ENCODE results near the gene ADGRV1.

The ADGRV1 gene

DNA sequence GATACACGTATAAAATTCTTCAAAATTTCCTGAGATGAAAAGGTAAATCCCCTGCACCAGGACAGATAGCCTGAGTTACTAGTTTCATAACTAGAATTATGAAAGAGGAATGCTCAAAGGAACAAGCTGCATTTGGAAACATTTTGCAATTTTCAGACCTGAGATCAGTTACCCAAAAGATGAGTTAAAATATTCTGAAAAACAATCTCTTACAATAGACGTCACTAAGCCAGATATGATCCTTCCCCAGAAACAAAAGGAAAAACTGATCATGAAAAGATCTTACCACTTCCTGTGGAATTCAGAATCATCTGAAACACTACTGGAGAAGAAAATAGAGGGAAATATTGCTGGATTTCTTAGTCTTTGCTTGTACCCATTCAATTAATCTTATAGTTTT, 619.9 kb downstream of the ADGRV1 start:
- peaks cover 19% of the 10 kb centered on the region for H3K4me1 ChIP-seq
- H3K27me3 ChIP-seq = no peaks in the 10 kb centered on the region
- no peak for TF ChIP-seq Cebpa-rat (IDR thresholded peaks at IDR 0.05)
- no peaks in the 10 kb centered on the region for H3K36me3 ChIP-seq
- H3K9ac ChIP-seq = no peak overlapping the region
- H3K27ac ChIP-seq = no peak overlapping the region
- no peak overlapping the region for H3K4me2 ChIP-seq
- H3K4me3 ChIP-seq = no peak overlapping the region
- no peaks in the 10 kb centered on the region for H4K20me1 ChIP-seq
- H3K9me3 ChIP-seq = 0 out of 2 replicates have a peak, but pooled peaks cover 3% of the 10 kb centered on the region

DNA sequence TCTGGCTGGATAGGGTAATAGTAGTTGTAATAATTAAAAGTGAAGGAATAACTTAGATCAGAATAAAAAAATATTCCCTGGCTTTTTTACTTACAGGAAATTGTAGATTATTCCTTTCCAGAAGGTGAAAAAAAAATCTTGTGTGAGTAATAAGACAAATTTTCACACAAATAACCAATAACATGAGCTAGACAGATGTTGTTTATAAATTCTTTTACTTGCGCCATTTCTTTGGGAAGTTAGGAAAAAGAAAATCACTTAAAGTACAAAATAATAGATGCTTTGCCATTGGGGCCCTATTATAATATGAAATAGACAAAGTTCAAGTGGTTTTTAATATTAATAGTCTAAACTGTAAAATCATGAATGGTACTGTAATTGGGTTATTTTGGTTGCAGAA, 620.4 kb downstream of the ADGRV1 start:
- Histone ChIP-seq H3K9me3 (0 out of 2 replicates have a peak, but pooled peaks cover 3% of the 10 kb centered on the region), H3K9ac (no peak overlapping the region), H3K4me1 (peaks cover 19% of the 10 kb centered on the region), H3K36me3 (no peaks in the 10 kb centered on the region), H3K27ac (no peak overlapping the region), H3K4me2 (no peak overlapping the region), H3K27me3 (no peaks in the 10 kb centered on the region), H3K4me3 (no peak overlapping the region), H4K20me1 (no peaks in the 10 kb centered on the region)
- no peak for TF ChIP-seq Cebpa-rat (IDR thresholded peaks at IDR 0.05)

DNA sequence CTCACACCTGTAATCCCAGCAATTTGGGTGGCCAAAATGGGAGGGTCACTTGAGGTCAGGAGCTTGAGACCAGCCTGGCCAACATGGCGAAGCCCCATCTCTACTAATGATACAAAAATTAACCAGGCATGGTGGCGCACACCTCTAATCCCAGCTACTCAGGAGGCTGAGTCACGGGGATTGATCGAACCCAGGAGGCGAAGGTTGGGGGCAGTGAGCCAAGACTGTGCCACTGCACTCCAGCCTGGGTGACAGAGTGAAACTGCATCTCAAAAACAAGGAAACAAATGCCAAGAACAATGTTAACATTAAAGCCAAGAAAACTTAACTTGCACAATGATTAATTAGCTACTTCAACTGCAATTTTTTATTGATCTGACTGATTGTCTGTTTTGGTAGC, 621.9 kb downstream of the ADGRV1 start:
- no peak for TF ChIP-seq Cebpa-rat (IDR thresholded peaks at IDR 0.05)

DNA sequence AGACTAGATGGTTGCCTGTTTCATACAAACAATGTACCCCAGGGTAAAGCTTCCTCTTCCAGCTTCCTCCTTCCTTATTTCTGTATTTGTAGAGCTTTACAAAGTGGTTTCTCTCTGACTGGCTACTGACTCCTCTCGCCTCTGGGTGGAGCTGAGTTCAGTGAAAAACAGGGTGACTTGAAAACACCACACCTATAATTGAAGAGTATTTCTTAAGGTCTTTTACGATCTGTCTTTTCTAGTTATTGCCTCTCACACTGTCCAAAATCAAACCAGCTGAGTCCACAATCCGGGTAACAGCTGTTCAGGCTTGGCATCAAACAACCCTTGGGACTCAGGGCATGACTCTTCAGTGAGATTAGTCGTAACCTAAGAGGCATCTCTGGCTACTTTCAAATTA, 624.2 kb downstream of the ADGRV1 start:
- no peak for TF ChIP-seq Cebpa-rat (IDR thresholded peaks at IDR 0.05)
- Histone ChIP-seq H3K9me3 (0 out of 2 replicates have a peak, but pooled peaks cover 3% of the 10 kb centered on the region), H3K4me1 (no peaks in the 10 kb centered on the region), H3K4me2 (no peak overlapping the region), H4K20me1 (no peaks in the 10 kb centered on the region), H3K27ac (no peak overlapping the region), H3K36me3 (no peaks in the 10 kb centered on the region), H3K27me3 (no peaks in the 10 kb centered on the region), H3K9ac (no peak overlapping the region), H3K4me3 (no peak overlapping the region)

More for the DNA sequence above, 621.9 kb downstream of the ADGRV1 start:
- Histone ChIP-seq H4K20me1 (no peaks in the 10 kb centered on the region), H3K27me3 (no peaks in the 10 kb centered on the region), H3K9me3 (0 out of 2 replicates have a peak, but pooled peaks cover 3% of the 10 kb centered on the region), H3K27ac (no peak overlapping the region), H3K4me1 (peaks cover 18% of the 10 kb centered on the region), H3K36me3 (no peaks in the 10 kb centered on the region), H3K4me2 (no peak overlapping the region), H3K9ac (no peak overlapping the region), H3K4me3 (no peak overlapping the region)

DNA sequence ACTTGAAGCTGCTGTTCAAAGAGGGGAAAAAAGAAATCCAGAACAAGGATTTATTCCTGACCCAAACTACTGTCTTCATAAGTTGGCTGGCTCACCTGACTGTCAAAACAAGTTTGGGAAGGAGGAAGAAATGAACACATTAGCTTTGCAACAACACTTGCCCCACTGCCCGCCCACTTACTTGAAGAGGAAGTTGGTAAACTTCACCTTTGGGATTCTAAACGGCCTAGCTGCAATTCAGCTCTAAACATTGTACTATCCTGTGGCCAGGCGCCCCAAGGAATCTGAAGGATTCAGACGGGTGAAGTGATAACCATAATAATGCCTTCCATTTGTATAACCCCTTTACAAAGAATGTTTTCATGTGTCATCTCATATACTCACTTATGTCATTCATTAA, 625.1 kb downstream of the ADGRV1 start:
- Histone ChIP-seq H3K4me2 (no peak overlapping the region), H4K20me1 (no peaks in the 10 kb centered on the region), H3K27ac (no peak overlapping the region), H3K4me3 (no peak overlapping the region), H3K4me1 (no peaks in the 10 kb centered on the region), H3K36me3 (no peaks in the 10 kb centered on the region), H3K27me3 (no peaks in the 10 kb centered on the region), H3K9me3 (0 out of 2 replicates have a peak, but pooled peaks cover 3% of the 10 kb centered on the region), H3K9ac (no peak overlapping the region)
- no peak for TF ChIP-seq Cebpa-rat (IDR thresholded peaks at IDR 0.05)

DNA sequence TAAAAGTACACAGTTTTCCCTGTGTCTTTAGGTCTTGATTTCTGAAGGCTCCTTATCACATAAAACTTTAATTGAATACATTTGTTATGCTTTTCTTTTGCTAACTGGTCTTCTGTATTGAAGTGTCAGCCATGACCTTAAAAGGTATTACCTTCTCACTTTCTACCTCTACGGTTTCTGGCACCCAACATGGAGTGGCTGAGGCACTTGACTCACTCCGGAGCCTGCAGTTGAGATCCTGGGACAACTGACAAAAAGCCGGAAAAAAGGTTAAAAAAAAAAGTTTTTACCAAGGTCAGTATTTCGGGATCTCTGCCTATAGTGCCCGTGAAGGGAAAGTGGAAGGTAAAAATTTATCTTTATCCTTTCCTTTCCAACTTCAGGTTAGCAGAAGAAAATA, 627.5 kb downstream of the ADGRV1 start:
- H3K4me1 ChIP-seq = no peaks in the 10 kb centered on the region
- H3K36me3 ChIP-seq = no peaks in the 10 kb centered on the region
- no peak overlapping the region for H3K4me2 ChIP-seq
- no peak overlapping the region for H3K9ac ChIP-seq
- no peak overlapping the region for H3K4me3 ChIP-seq
- no peaks in the 10 kb centered on the region for H4K20me1 ChIP-seq
- no peak overlapping the region for H3K27ac ChIP-seq
- no peak for TF ChIP-seq Cebpa-rat (IDR thresholded peaks at IDR 0.05)
- no peaks in the 10 kb centered on the region for H3K9me3 ChIP-seq
- H3K27me3 ChIP-seq = no peaks in the 10 kb centered on the region

DNA sequence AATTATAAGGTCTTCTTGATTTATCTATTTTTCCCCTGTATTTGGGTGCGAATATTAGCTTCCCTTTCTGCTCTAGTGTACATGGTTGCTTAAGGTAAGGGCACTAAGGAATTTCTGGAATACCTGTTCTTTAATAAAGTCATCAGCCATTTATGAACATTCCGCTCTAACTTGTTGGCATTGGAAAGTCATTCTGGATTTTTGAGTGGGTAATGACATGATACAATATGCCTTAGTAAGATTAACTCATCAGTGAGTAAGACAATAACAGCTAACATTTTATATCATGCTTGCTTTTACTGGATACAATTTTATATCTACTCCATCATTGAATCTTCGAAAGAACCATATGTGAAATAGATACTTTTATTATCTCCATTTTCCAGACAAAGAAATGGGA, 628.4 kb downstream of the ADGRV1 start:
- no peak for TF ChIP-seq Cebpa-rat (IDR thresholded peaks at IDR 0.05)
- no peaks in the 10 kb centered on the region for H3K27me3 ChIP-seq
- H3K27ac ChIP-seq = no peak overlapping the region
- H4K20me1 ChIP-seq = no peaks in the 10 kb centered on the region
- H3K4me2 ChIP-seq = no peak overlapping the region
- H3K9me3 ChIP-seq = no peaks in the 10 kb centered on the region
- H3K9ac ChIP-seq = no peak overlapping the region
- H3K36me3 ChIP-seq = no peaks in the 10 kb centered on the region
- no peak overlapping the region for H3K4me3 ChIP-seq
- no peaks in the 10 kb centered on the region for H3K4me1 ChIP-seq

DNA sequence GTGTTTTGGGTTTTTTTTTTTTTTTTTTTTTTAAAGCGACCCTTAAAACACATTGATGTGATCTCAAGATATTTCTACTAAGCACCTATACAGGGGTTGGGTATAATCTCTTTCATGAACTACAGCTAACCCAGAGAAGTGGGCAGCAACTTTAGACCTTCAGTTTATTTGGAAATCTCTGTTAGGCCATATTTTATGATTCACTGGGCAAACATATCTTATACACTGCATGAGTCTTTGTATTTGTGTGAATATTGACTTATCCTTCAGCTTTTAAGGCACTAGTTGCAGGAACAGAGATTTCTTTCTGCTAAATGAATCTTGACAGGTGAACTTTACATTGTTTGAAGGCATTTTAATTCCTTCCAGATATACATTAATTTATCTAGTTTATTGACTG, 630.2 kb downstream of the ADGRV1 start:
- TF ChIP-seq Cebpa-rat (IDR thresholded peaks at IDR 0.05) = no peak
- H4K20me1 ChIP-seq = no peaks in the 10 kb centered on the region
- no peaks in the 10 kb centered on the region for H3K27me3 ChIP-seq
- H3K4me1 ChIP-seq = no peaks in the 10 kb centered on the region
- H3K4me2 ChIP-seq = no peak overlapping the region
- no peak overlapping the region for H3K27ac ChIP-seq
- no peaks in the 10 kb centered on the region for H3K36me3 ChIP-seq
- H3K4me3 ChIP-seq = no peak overlapping the region
- H3K9ac ChIP-seq = no peak overlapping the region
- H3K9me3 ChIP-seq = no peaks in the 10 kb centered on the region

DNA sequence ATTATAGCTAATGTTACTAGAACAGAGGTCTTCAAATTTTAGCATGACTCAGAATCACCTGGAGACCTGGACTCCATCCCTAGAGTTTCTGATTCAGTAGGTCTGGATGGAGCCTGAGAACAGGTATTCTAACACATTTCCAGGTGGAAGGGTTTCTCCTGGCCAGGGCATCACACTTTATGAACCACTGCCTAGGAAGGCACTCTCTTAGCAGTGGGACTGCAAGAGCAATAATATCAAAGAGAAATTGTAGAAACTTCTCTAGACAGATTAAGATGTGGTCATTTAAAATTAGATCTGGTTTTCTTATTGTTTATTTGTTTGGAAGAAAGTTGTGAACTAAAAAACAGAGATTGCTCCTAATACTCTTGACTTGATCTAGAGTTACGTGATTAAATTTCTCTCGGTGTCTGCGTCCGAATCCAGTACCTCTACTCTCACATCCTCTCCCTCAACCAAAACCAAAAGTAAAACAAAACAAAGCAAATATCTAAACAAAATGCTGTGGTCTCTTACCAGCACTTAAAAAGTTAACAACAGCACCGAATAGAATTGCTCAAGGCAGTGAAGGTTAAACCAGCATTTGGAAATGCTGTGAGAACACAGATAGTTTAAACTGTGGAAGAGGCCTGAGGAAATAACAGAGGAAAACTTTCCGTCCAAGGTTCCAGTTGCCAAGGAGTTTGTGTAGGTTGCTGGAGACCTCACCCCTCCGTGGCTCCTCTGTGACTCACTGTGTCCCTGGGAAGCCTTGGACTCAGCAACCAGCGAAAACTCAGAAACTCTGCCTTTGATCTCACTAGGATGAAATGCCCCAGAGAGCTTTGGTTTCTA, 631.1 kb downstream of the ADGRV1 start:
- Histone ChIP-seq H3K9ac (no peak overlapping the region), H3K4me3 (no peak overlapping the region), H3K4me2 (no peak overlapping the region), H3K27me3 (no peaks in the 10 kb centered on the region), H3K4me1 (no peaks in the 10 kb centered on the region), H3K9me3 (no peaks in the 10 kb centered on the region), H3K27ac (no peak overlapping the region), H4K20me1 (no peaks in the 10 kb centered on the region), H3K36me3 (no peaks in the 10 kb centered on the region)
- TF ChIP-seq Cebpa-rat (IDR thresholded peaks at IDR 0.05) = no peak

DNA sequence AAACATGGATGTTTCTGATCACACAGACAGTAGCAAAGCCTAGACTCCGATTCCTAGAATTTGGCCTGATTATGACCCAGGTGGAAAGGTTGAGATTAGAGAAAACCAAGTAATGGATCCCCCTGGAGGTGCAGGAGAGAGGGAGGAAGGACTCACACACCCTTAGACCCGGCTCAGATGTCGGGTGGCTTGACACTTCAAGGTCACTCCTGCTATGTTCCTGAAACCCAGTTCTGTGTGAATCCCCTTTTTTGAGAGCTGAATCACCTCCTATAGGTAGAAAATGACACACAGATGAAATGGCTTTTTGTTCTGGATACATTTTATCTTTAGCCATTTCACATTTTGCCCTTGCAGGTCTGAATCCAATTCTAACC, 631.7 kb downstream of the ADGRV1 start:
- Histone ChIP-seq H3K4me3 (no peak overlapping the region), H3K27me3 (no peaks in the 10 kb centered on the region), H3K9ac (no peak overlapping the region), H3K9me3 (no peaks in the 10 kb centered on the region), H4K20me1 (no peaks in the 10 kb centered on the region), H3K4me2 (no peak overlapping the region), H3K4me1 (no peaks in the 10 kb centered on the region), H3K27ac (no peak overlapping the region), H3K36me3 (no peaks in the 10 kb centered on the region)
- TF ChIP-seq Cebpa-rat (IDR thresholded peaks at IDR 0.05) = no peak
